Lung microvascular endothelial cell (primary cell): Measurements from ENCODE around the gene IRGQ. TPM values are rescaled to one million over a fixed set of nuclear protein-coding genes. Genes with fewer than 3 reads are reported as not detected.
A peak's percentile ranks its signal among the peaks of the same experiment; 100 is the strongest.
"Not testable (repeated sequence)": the region's sequence is repeated elsewhere in the genome, so short reads cannot be mapped to it uniquely, and the experiment has no call there.

Experiments
- DNase-seq, 2 donors: peaks; one replicate each; pipeline versions ENCODE4 v3.0.0 to v3.0.0-alpha.2; 2010; ENCODE audit warnings: low read depth in 2 of 2
- total RNA-seq: library from RNA; depleted of rRNA; stranded (reverse); fragments of >200 nt; gene quantifications from 2 replicates; pipeline ENCODE4 v1.2.1, GENCODE V29; 2014

The IRGQ gene
- total RNA-seq, 1 donor from 2014 or later: 29.0 TPM

DNA sequence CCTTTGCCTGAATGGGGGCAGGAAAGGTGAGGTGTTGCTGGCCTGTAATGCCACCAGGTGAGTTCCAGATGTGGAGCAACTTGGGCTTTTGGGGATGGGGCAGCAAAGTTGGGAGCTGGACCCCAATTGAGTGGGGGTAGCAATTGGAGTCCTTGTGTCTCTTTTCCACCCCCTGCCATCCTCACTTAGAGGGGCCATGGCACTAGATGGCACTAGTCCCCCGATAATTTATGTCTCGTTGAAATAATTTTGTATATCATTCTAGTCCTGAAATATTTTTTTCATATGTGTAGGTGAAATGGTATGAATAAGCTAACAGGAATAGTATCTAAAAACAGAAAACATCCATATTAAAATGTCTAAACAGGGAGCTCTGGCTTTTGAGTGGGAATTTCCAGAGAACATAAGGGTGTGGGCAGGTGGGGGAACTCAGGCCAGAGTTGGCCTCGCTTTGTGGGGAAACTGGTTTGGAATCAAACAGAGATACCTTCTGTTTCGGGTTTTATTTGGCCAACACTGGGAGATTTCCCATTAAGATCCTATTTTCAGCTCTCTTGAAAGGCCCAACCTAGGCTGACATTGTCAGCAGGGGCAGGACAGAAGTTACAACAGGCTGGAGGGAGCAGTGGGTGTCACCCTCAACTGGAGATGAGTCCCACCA is 3.8 kb upstream of the IRGQ start:
- no peak for DNase-seq

DNA sequence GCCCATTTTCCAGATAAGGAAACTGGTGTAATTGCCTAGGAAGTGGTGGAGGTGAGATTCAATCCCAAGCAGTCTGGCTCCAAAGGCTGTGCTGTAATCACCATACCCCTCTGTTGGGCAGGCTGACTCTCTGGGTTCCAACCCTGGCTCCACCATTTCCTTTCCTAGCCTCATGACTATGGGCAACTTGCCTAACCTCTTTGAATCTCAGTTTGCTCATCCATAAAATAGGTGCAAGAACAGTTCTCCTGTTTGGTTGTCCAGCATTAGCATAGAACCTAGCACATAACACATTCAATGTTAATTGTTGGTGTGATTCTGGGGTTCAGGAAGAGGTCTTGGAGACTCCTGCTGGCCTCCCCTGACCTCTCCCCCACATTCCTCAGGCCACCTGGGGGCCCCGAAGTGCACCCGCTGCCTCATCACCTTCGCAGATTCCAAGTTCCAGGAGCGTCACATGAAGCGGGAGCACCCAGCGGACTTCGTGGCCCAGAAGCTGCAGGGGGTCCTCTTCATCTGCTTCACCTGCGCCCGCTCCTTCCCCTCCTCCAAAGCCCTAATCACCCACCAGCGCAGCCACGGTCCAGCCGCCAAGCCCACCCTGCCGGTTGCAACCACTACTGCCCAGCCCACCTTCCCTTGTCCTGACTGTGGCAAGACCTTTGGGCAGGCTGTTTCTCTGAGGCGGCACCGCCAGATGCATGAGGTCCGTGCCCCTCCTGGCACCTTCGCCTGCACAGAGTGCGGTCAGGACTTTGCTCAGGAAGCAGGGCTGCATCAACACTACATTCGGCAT is 2.7 kb upstream of the IRGQ start:
- DNase-seq: no peak

GRCh38 chr19:43597876-43598275 is 1.9 kb upstream of the IRGQ start:
- DNase-seq: peak in 1 of 2 donors; percentile 36

DNA sequence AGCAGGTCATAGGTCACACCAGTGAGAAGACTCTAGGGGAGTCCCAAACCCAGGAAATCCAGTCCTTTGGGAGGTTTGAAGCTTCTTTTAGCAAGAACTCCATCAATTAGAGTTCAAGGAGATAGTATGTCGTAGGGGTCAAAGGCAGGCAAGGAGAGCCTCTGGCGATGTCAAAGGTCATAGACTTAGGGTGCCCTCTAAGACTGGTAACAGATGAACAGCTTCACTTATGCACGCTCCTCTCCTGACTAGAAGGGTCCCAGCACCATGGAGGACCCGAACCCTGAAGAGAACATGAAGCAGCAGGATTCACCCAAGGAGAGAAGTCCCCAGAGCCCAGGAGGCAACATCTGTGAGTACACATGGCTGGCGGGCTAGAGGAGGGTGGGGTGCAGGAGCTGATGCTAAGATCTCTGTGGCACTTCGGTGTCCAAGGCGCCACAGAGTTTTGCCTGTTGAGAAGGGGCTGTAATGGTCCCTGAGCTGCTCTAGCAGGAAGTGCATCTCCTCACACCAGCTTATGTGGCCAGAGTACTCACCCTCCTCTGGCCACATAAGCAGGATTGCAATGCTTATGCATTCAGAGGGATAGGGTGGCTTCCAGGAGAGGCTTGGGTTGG is 1.0 kb upstream of the IRGQ start:
- no peak for DNase-seq

DNA sequence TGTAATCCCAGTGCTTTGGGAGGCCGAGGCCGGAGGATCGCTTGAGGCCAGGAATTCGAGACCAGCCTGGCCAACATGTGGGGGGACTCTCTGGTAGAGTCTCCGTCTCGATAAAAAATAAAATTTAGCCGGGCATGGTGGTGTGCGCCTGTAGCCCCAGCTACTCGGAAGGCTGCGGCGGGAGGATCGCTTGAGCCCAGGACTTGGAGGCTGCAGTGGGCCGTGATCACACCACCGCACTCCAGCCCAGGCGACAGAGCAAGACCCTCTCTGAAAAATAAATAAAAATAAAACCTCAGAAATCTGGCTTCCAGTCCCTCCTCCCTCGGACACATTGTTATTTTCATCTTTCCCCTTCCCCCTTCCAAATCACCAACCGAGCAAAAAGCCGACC is 332 bp downstream of the IRGQ start:
- DNase-seq: no peak

DNA sequence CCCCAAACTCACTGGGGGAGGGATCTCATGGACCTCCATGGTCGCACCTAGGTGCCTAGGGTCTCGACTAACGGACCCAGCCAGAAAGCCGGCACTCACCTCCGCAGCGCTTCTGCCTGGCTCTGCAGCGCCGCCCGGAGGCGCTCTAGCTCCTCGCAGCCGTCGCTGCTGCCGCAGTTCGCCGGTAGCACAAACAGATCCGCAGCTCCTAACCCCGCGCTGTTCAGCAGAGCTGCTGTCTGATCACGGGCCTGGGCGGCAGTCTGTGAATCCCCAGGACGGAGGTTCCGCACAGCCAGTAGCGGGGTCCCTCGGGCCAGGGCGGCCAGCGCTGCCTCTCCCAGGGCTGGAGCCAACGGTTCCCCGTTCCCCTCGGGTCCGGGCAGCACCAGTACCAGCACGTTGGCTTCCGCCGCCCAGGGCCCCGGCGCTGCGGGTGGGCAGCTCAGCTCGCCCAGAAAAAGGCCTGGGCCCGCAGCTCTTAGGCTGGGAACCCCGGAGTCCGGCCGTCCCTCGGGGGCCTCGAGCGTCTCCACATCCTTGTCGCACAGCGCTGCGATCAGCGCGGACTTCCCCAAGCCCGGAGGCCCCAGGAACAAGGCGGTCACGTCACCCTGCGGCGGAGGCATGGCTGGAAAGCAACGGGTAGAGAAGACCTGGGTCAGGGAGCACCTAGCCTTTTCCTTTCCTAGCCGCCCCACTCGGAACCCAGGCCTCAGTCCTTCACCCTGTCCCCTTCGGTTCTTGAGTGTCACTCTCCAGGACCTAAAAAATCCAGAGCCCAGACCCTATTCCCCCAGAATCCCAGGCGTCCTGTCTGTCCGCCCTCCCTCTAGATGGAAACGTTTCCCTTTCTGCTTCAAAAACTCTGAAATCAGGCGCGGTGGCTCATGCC is 977 bp downstream of the IRGQ start:
- DNase-seq: peak; percentile 82 to 88

- DNase-seq: no peak
These were observed 1.7 kb downstream of the IRGQ start for GRCh38 chr19:43594081-43594697.

DNA sequence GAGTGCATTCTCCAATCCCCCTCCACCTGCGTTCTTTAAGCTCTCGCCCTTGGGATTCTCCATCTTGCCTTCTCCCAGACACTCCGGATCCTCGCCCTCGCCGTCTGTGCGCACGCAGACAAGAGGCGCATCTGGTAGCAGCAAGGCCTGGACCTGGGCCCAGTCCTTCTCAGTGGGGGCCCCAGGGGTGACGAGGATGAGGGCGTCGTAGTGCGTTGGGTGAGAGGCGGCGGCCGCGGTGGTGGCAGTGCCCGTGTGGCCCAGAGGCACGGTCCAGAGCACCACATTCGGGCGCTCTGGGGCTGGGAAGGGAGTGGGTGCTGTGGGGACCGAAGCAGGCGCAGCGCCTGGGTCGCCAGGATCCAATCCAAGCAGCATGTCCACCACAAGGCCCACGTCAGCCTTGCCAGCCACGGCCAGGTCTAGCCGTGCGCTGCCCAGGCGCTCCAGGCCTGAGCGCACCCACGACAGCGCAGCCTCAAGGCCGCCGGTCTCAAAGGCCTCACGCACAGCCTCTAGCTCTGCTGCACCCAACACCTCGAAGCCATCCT is 3.1 kb downstream of the IRGQ start:
- no peak for DNase-seq

DNA sequence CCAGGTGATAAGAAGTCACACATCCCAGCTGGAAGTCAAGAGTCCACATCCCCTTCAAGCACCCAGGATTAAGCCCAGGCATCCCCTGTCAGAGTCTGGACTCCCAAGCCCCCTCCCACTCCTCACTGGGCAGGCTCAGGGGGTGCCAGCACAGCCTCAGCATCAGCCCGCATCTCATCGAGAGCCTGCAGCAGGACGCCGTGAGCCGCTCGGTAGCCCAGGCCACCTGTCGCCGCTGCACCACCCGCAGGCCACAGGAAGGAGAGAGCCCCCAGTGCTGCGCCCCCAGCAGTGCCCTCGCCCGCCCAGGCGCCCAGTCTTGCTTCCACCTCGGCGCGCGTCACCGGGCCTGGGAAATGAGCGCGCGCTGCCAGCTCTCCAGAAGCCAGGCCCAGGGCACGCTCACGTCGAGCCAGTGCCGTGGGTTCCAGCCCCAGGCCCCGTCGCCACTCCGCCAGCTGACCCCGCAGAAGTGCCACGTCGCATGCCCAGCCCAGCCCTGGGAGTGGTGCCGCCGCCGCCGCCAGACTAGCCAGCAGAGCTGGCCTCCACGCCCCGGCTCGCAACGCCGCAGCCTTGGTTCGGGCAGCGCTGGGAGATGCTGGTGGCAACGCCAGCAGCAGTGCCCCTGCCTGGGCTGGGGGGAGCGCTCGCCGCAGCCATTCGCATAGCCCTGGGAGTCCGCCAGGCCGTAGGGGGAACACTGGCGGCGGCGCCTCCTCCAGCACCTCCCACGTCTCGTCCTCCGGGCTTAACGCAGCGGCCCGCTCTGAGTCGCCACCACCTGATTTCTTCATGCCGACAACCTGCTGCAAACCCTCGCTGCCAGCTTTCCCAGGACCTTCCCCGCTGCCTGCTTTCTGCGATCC is 3.8 kb downstream of the IRGQ start:
- no peak for DNase-seq

- DNase-seq: no peak
These were observed 6.3 kb downstream of the IRGQ start for GRCh38 chr19:43589678-43590077.

DNA sequence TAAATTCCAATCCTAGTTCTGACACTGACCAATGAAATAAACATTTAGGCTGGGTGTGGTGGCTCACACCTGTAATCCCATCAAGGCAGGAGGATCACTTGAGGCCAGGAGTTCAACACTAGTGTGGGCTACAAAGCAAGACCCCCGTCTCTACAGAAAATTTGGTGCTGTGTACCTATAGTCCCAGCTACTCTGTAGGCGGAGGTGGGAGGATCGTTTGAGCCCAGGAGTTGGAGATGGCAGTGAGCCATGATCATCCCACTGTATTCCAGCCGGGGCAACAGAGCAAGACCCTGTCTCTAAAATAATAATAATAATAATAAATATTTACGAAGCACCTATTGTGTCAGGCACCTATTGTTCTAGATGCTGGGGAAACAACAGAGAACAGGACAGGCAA is 6.7 kb downstream of the IRGQ start:
- no peak for DNase-seq

DNA sequence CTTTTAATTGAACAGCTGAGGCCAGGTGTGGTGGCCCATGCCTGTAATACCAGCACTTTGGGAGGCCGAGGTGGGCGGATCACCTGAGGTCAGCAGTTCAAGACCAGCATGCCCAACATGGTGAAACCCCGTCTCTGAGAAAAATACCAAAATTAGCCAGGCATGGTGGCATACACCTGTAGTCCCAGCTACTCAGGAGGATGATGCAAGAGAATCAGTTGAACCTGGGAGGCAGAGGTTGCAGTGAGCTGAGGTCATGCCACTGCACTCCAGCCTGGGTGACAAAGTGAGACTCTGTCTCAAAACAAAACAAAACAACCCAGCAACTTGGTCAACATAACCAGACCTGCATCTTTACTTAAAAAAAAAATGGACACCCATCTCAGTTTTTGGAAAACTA is 8.9 kb downstream of the IRGQ start:
- not testable (repeated sequence) for DNase-seq

DNA sequence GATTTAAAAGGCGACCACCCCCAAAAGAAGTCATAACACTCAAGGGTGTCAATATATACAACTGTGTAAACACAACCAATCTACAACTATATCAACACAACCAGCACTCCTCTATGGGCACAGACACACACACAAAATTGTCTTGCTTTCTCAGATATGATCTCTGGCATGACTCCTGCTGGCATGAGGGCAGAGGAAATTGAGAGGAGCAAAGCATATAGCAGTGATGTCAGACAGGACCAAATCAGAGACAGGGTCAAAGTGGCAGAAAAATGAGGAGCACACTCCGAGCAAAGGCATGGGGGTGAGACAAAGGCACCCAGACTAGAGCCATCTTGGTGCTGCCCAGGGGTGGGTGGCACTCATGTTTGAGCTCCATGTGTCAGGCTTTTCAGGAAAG is 9.6 kb downstream of the IRGQ start:
- DNase-seq: no peak

- no peak for DNase-seq
These were observed 11.4 kb downstream of the IRGQ start for GRCh38 chr19:43584484-43584883.

DNA sequence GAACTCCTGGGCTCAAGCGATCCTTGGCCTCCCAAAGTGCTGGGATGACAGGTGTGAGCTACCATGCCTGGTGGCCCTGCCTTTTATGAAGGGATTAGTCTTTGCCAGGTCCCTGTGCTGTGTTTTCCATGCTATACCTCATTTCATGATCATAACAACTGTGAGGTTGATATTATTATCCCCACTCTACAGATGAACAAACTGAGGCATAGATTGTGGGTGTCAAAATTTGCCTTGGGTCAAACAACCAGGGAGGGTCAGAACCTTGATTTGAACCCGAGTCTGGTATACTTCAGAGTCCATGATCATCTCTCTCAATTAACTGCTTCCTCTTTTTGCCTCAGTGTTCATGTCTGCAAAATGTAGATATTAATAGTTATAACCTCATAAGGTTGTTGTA is 13.4 kb downstream of the IRGQ start:
- no peak for DNase-seq

- DNase-seq: no peak
These were observed 14.5 kb downstream of the IRGQ start for GRCh38 chr19:43581467-43581866.

- no peak for DNase-seq
These were observed 17.1 kb downstream of the IRGQ start for GRCh38 chr19:43578787-43579186.

DNA sequence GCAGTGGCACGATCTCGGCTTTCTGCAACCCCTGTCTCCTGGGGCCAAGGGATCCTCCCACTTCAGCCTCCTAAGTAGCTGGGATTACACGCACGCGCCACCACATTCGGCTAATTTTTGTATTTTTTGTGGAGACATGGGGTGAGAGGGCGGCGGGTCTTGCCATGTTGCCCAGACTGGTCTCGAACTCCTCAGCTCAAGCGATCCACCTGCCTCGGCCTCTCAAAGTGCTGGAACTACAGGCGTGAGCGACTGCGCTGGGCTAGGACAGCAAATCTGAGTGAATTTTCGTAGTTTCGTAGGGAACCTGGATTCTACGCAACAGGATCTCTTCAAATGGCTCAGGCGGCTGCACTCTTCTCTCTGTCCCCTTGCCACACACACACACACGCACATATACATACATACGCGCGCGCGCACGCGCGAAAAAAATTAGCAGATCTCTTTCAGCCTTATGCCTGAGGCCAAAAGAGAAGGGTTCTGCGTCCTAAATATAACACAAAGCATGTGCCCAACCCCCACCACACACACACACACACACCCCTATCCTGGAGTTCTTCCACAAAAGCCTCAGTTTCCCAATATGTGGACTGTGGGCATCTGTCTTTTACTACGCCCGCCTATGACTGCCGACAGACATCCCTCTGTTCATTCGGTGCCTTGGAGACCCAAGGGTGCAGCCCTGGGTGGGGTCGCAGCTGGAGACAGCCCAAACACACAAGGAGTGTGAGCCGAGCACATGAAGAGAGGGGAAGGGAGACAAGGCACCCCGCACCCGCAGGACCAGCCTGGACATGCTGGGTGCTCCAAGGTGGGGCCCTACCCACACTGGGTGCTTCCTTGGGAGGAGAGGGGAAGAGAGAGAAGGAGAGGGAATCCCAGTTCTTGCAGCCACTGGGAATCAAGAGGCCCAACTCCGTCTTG is 19.7 kb downstream of the IRGQ start:
- no peak for DNase-seq
